Measurements from ENCODE around the gene PFDN6.
A peak's percentile ranks its signal among the peaks of the same experiment; 100 is the strongest.

DNA sequence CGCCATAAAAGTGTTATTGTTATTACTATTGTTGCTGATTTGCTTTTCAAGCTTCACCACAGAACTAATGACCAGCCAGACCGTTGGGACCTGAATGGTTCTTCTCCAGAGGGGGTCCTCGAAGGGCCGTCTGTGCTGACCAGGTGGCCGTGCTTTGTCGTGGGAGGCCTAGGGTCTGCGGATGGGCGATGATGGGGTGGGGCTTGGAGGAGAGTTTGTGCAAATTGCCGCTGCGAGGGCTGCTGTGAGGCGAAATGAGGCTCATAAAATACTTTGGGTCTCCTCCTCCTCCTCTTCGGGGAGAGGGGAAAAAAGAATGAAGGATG, 34.2 kb downstream of the PFDN6 start:
- TF ChIP-seq CTCF (IDR thresholded peaks at IDR 0.05) (no peak), REST (IDR thresholded peaks at IDR 0.05; ENCODE audit: insufficient read depth in 1 of 2, low read depth in 2 of 2, low read length in 1 of 2) (peak in 1 of 2 experiments; percentile 46; a peak in 1 of 4 replicates)

Measured in Panc1 (cell line).